ENCODE results near the gene ATRIP.

The ATRIP gene

GRCh38 chr3:48492461-48493202 lies 46.1 kb downstream of the ATRIP start:
- H3K4me3 ChIP-seq (ENCODE audit: low read depth, low read length): no peak overlapping the region
- ChIA-PET CTCF (no interaction called here), POLR2A (interaction anchor here (1.3 kb wide), 1 partner anchor 19 kb away, joined by 3 read pairs; no protein-coding TSS in a partner anchor)
- peak; percentile 59 for DNase-seq (ENCODE audit: low read depth, low spot score)
- TF ChIP-seq CTCF (IDR thresholded peaks at IDR 0.05; ENCODE audit: insufficient read depth, low read length, missing control alignments): no peak

DNA sequence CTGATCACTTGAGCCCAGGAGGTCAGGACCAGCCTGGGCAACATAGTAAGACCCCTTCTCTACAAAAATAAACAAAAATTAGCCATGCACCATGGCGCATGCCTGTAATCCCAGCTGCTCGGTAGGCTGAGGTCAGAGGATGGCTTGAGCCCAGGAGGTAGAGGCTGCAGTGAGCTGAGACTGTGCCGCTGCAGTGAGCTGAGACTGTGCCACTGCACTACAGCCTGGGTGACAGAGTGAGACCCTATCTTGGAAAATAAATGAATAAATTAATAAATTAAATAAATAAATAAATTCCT lies 46.6 kb downstream of the ATRIP start:
- no peak for DNase-seq (ENCODE audit: low read depth, low spot score)
- no peak overlapping the region for H3K4me3 ChIP-seq (ENCODE audit: low read depth, low read length)
- POLR2A ChIA-PET: interaction anchor here (1.3 kb wide), 1 partner anchor 20 kb away, joined by 3 read pairs; no protein-coding TSS in a partner anchor
- CTCF ChIA-PET: no interaction called here
- TF ChIP-seq CTCF (IDR thresholded peaks at IDR 0.05; ENCODE audit: insufficient read depth, low read length, missing control alignments): no peak

DNA sequence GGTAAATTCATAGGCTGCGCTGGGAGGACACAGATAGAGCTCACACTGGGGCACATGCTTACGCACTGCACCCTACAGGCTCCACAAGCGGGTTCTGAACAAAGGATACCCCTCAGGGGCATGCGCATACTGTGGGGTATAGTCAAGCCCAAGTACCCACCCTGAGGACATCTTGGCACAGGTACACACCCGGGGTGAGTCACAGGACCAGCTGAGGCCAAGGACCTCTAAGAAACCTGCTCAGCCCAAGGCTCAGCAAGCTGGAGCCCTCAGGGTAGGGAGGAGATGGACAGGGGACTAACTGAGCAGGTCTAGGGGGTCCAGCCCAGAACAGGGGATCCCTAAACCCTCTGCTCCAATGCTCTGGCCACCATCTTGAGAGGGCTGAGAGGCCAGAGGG lies 54.1 kb downstream of the ATRIP start:
- CTCF ChIA-PET: interaction anchor here (1.4 to 2.2 kb wide), 2 partner anchors 48 to 134 kb away, joined by 3 to 5 read pairs; no protein-coding TSS in a partner anchor
- DNase-seq (ENCODE audit: low read depth, low spot score): no peak
- POLR2A ChIA-PET: no interaction called here
- no peak overlapping the region for H3K4me3 ChIP-seq (ENCODE audit: low read depth, low read length)
- TF ChIP-seq CTCF (IDR thresholded peaks at IDR 0.05; ENCODE audit: insufficient read depth, low read length, missing control alignments): no peak

DNA sequence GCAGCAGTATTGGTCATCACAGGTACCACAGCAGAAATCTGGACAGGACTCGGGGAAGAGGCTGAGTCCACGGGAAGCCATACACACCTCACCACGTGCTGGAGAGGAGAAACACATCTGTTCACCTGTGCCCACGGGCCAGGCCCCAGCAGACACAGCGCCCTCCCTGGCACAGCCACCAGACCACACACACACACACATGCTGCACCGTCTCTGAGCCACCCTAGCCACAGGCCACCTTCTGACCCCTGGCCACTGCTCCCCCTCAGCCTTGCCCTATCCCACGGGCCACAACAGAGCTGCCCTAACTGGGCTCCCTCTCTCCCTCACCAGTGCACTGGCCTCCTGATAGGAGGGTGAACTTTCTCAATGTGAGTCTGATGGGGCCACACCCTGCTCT lies 54.7 kb downstream of the ATRIP start:
- no peak for TF ChIP-seq CTCF (IDR thresholded peaks at IDR 0.05; ENCODE audit: insufficient read depth, low read length, missing control alignments)
- no peak for DNase-seq (ENCODE audit: low read depth, low spot score)
- no peak overlapping the region for H3K4me3 ChIP-seq (ENCODE audit: low read depth, low read length)
- CTCF ChIA-PET: interaction anchor here (1.4 kb wide), 1 partner anchor 133 kb away, joined by 3 read pairs; no protein-coding TSS in a partner anchor
- POLR2A ChIA-PET: no interaction called here

GRCh38 chr3:48502121-48502520 lies 55.6 kb downstream of the ATRIP start:
- no peak for TF ChIP-seq CTCF (IDR thresholded peaks at IDR 0.05; ENCODE audit: insufficient read depth, low read length, missing control alignments)
- no peak overlapping the region for H3K4me3 ChIP-seq (ENCODE audit: low read depth, low read length)
- ChIA-PET CTCF (no interaction called here), POLR2A (no interaction called here)
- DNase-seq (ENCODE audit: low read depth, low spot score): no peak

DNA sequence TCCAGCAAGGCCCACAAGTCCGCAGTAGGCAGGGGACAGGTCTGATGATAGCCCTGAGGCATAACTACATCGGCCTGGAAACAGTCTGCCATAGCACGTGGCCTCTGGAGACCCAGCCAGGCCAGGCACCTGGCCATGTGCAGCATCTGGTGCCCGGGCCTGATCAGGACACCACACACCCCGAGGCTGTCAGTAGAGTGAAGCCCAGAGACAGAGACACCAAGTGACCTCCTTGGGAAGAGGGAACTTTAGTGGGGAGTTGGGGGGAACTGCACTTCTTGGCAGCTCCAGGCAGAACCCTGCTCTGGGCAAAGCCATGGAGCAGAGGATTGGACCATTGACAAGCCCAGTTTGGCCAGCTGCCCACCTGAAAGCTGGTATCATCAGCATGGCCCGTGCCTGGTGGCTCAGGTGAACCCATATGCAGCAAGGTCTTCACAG lies 56.2 kb downstream of the ATRIP start:
- CTCF ChIA-PET: no interaction called here
- POLR2A ChIA-PET: no interaction called here
- peak overlapping the region; percentile 78 for H3K4me3 ChIP-seq (ENCODE audit: low read depth, low read length)

More for the DNA sequence above, 56.2 kb downstream of the ATRIP start:
- DNase-seq (ENCODE audit: low read depth, low spot score): no peak
- no peak for TF ChIP-seq CTCF (IDR thresholded peaks at IDR 0.05; ENCODE audit: insufficient read depth, low read length, missing control alignments)
